ENCODE measurements around the gene KLF8. TPM values are rescaled to one million over a fixed set of nuclear protein-coding genes. Genes with fewer than 3 reads are reported as not detected.

KLF8 gene
- total and polyA plus RNA-seq, 2 experiments from 2014 or later: 2.7 to 11.5 TPM

GRCh38 chrX:56233100-56233499, 944 bp downstream of the KLF8 start:
- ATAC-seq (peak; percentile 46), DNase-seq (ENCODE audit: low spot score) (peak; percentile 25)
- Histone ChIP-seq H2AFZ (peak overlapping the region; percentile 81), H3K36me3 (ENCODE audit: insufficient read depth) (no peaks in the 10 kb centered on the region), H3K79me2 (replicated peaks; ENCODE audit: insufficient read depth) (no peaks in the 10 kb centered on the region), H3K27me3 (ENCODE audit: insufficient read depth) (no peaks in the 10 kb centered on the region), H3K4me1 (ENCODE audit: insufficient read depth) (peaks cover 11% of the 10 kb centered on the region; the same call in 1 of the 2 replicates), H3F3A (replicated peaks; ENCODE audit: low read depth) (no peaks in the 10 kb centered on the region), H4K20me1 (replicated peaks; ENCODE audit: insufficient read depth) (no peaks in the 10 kb centered on the region), H3K4me2 (peak overlapping the region; percentile 87), H3K4me3 (peak overlapping the region; percentile 75), H3K9me2 (ENCODE audit: insufficient read depth) (no peaks in the 10 kb centered on the region), H3K27ac (ENCODE audit: low read depth) (no peak overlapping the region)
- Mint-ChIP-seq H3K4me3 (peak overlapping the region; percentile 82), H3K4me1 (peaks cover 23% of the 10 kb centered on the region), H3K27ac (no peak overlapping the region), H3K36me3 (ENCODE audit: low read depth) (no peaks in the 10 kb centered on the region), H3K27me3 (ENCODE audit: insufficient read depth, low read depth, poor library complexity) (no peaks in the 10 kb centered on the region), H3K9me3 (no peaks in the 10 kb centered on the region)
- TF ChIP-seq CTCF (conservative IDR thresholded peaks at IDR 0.05; ENCODE audit: low read depth in 2 of 2) (no peak), ZNF331 (CRISPR knock-in tag; IDR thresholded peaks at IDR 0.05; ENCODE audit: low read depth) (no peak), ZNF114 (CRISPR knock-in tag; IDR thresholded peaks at IDR 0.05) (no peak), JUNB (IDR thresholded peaks at IDR 0.05; ENCODE audit: unreplicated experiment) (no peak), NANOG (IDR thresholded peaks at IDR 0.05; ENCODE audit: borderline replicate concordance) (no peak), EZH2phosphoT487 (IDR thresholded peaks at IDR 0.05; ENCODE audit: unreplicated experiment) (no peak), POLR2AphosphoS5 (IDR thresholded peaks at IDR 0.05; ENCODE audit: low read depth) (no peak), ETS1 (IDR thresholded peaks at IDR 0.05) (no peak), CREB1 (CRISPR knock-in tag; IDR thresholded peaks at IDR 0.05; ENCODE audit: low read depth) (no peak), STAT1 (IDR thresholded peaks at IDR 0.05; ENCODE audit: unreplicated experiment) (no peak), REST (IDR thresholded peaks at IDR 0.05; ENCODE audit: unreplicated experiment) (no peak), ZNF462 (CRISPR knock-in tag; IDR thresholded peaks at IDR 0.05) (no peak), EZH2 (IDR thresholded peaks at IDR 0.05; ENCODE audit: low read depth, unreplicated experiment) (no peak)

All from GM23338 (cell line).